K562 (cell line): ENCODE measurements around the gene ANKLE2.

Experiments used
- DNMT1 ChIP-seq: fragments of 450-650 bp; IDR thresholded peaks from 2 replicates; pipeline ENCODE4 v1.6.1; 2016; ENCODE audit warnings: antibody characterized with exemption, mild to moderate bottlenecking
- ESRRA ChIP-seq: fragments of 450-650 bp; IDR thresholded peaks from 2 replicates; pipeline ENCODE4 v1.6.1; 2014; ENCODE audit warnings: low read depth, mild to moderate bottlenecking, moderate library complexity, borderline replicate concordance
- FOSL1 ChIP-seq: fragments of 200-800 bp; sonication (Bioruptor generic); conservative IDR thresholded peaks from 2 replicates; pipeline ENCODE4 v1.6.1; 2016; ENCODE audit warnings: missing genetic modification characterization, missing compliant biosample characterization
- FOXK2 ChIP-seq, 2 experiments: fragments of 450-650 bp; IDR thresholded peaks in 1 of 2; conservative IDR thresholded peaks in 1 of 2; 2 replicates each; pipeline ENCODE4 v1.6.1; 2016; ENCODE audit warnings: low read depth in 2 of 2, mild to moderate bottlenecking in 1 of 2
- MAX ChIP-seq: sonication (generic); formaldehyde crosslinking; IDR thresholded peaks from 2 replicates; pipeline ENCODE4 v1.9.0; 2022; ENCODE audit warnings: mild to moderate bottlenecking, missing genetic modification reagents
- NR4A1 ChIP-seq, 2 experiments: fragments of 250-450 bp in 1 of 2; fragments of 450-650 bp in 1 of 2; sonication (Bioruptor Pico) in 1 of 2; IDR thresholded peaks; 2 replicates each; pipeline versions ENCODE4 v1.4.0 to v1.6.1; 2016 to 2020; ENCODE audit warnings: mild to moderate bottlenecking in 2 of 2, missing compliant biosample characterization in 1 of 2, missing genetic modification characterization in 1 of 2, moderate library complexity in 1 of 2
- POLR2A ChIP-seq: fragments of 450-650 bp; conservative IDR thresholded peaks from 2 replicates; pipeline ENCODE4 v1.6.1; 2016
- PRMT5 ChIP-seq: sonication (generic); formaldehyde crosslinking; IDR thresholded peaks from 2 replicates; pipeline ENCODE4 v1.5.0; 2020; ENCODE audit warnings: missing genetic modification reagents
- ZKSCAN3 ChIP-seq: fragments of 250-450 bp; sonication (Bioruptor Pico); IDR thresholded peaks from 2 replicates; pipeline ENCODE4 v1.4.0; 2020
- ZNF174 ChIP-seq: fragments of 250-450 bp; sonication (Bioruptor Pico); IDR thresholded peaks from 2 replicates; pipeline ENCODE4 v1.4.0; 2020; ENCODE audit warnings: mild to moderate bottlenecking
- ZNF184 ChIP-seq: sonication (generic); formaldehyde crosslinking; IDR thresholded peaks from 2 replicates; pipeline ENCODE4 v1.5.0; 2020; ENCODE audit warnings: missing genetic modification reagents
- TF ChIP-seq, protein P1 (sequence below): fragments of 450-650 bp; IDR thresholded peaks from 2 replicates; pipeline ENCODE4 v1.6.1; 2017; ENCODE audit warnings: antibody characterized with exemption, mild to moderate bottlenecking

DNA sequence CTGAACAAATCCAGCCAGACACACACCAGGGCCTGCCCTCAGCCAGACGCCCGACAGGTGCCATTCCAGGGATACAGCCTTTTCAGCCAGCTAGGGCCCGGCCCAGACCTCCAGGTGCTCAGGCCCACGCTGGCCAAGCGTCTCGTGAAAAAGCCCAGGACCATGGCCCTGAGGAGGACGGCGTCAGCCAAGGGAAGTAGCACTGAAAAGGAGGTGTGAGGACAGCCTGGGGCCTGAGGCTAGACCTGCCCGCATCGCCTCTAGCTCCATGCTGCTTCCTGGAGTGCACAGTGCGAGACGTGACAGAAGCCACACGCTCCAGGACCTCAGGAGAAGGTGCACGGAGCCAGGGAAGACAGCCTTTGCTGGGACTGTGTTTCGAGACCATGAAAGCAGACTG is 37.2 kb upstream of the ANKLE2 start:
- TF ChIP-seq FOXK2 (conservative IDR thresholded peaks at IDR 0.05 in 1 of 2, IDR thresholded peaks at IDR 0.05 in 1 of 2; ENCODE audit: low read depth in 2 of 2) = no peak
- TF ChIP-seq PRMT5 (CRISPR knock-in tag) = no peak
- no peak for TF ChIP-seq POLR2A
- TF ChIP-seq, protein P1, sequence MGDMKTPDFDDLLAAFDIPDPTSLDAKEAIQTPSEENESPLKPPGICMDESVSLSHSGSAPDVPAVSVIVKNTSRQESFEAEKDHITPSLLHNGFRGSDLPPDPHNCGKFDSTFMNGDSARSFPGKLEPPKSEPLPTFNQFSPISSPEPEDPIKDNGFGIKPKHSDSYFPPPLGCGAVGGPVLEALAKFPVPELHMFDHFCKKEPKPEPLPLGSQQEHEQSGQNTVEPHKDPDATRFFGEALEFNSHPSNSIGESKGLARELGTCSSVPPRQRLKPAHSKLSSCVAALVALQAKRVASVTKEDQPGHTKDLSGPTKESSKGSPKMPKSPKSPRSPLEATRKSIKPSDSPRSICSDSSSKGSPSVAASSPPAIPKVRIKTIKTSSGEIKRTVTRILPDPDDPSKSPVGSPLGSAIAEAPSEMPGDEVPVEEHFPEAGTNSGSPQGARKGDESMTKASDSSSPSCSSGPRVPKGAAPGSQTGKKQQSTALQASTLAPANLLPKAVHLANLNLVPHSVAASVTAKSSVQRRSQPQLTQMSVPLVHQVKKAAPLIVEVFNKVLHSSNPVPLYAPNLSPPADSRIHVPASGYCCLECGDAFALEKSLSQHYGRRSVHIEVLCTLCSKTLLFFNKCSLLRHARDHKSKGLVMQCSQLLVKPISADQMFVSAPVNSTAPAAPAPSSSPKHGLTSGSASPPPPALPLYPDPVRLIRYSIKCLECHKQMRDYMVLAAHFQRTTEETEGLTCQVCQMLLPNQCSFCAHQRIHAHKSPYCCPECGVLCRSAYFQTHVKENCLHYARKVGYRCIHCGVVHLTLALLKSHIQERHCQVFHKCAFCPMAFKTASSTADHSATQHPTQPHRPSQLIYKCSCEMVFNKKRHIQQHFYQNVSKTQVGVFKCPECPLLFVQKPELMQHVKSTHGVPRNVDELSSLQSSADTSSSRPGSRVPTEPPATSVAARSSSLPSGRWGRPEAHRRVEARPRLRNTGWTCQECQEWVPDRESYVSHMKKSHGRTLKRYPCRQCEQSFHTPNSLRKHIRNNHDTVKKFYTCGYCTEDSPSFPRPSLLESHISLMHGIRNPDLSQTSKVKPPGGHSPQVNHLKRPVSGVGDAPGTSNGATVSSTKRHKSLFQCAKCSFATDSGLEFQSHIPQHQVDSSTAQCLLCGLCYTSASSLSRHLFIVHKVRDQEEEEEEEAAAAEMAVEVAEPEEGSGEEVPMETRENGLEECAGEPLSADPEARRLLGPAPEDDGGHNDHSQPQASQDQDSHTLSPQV = no peak
- no peak for TF ChIP-seq NR4A1 (CRISPR knock-in tag; IDR thresholded peaks at IDR 0.05)
- TF ChIP-seq NR4A1 (tag; IDR thresholded peaks at IDR 0.05) = no peak
- no peak for TF ChIP-seq FOSL1
- no peak for TF ChIP-seq ZNF184
- TF ChIP-seq ZKSCAN3 (CRISPR knock-in tag) = no peak
- no peak for TF ChIP-seq MAX (CRISPR knock-in tag)
- no peak for TF ChIP-seq ZNF174 (CRISPR knock-in tag)
- no peak for TF ChIP-seq ESRRA
- no peak for TF ChIP-seq DNMT1
